SJCRH30 (cell line): ENCODE results near the gene FILIP1. TPM values are rescaled to one million over a fixed set of nuclear protein-coding genes. Genes with fewer than 3 reads are reported as not detected.

Source experiments
- DNase-seq, 2 experiments: peaks; one replicate each; pipeline ENCODE4 v3.0.0-alpha.2; 2015 to 2020
- H3K27ac ChIP-seq: fragments of 250-450 bp; sonication (Bioruptor Pico); 2 replicates; pipeline ENCODE4 v1.5.1; 2020; ENCODE audit warnings: mild to moderate bottlenecking, moderate library complexity
- H3K27me3 ChIP-seq: fragments of 250-450 bp; sonication (Bioruptor Pico); 2 replicates; pipeline ENCODE4 v1.5.1; 2020; ENCODE audit warnings: mild to moderate bottlenecking, moderate library complexity
- H3K36me3 ChIP-seq: fragments of 250-450 bp; sonication (Bioruptor Pico); 2 replicates; pipeline ENCODE4 v1.5.1; 2020; ENCODE audit warnings: mild to moderate bottlenecking, moderate library complexity
- H3K4me1 ChIP-seq: fragments of 250-450 bp; sonication (Bioruptor Pico); 2 replicates; pipeline ENCODE4 v1.5.1; 2020; ENCODE audit warnings: mild to moderate bottlenecking, moderate library complexity
- H3K4me3 ChIP-seq: fragments of 250-450 bp; sonication (Bioruptor Pico); 2 replicates; pipeline ENCODE4 v1.5.1; 2020; ENCODE audit warnings: mild to moderate bottlenecking, moderate library complexity
- H3K9me3 ChIP-seq: fragments of 250-450 bp; sonication (Bioruptor Pico); replicated peaks from 2 replicates; pipeline ENCODE4 v1.5.1; 2020; ENCODE audit warnings: mild to moderate bottlenecking, moderate library complexity
- total RNA-seq: library from RNA; depleted of rRNA; stranded (reverse); fragments of >200 nt; shearing (Covaris generic); gene quantifications from 2 replicates; pipeline ENCODE4 v1.2.3, GENCODE V29; 2014

FILIP1 gene
- total RNA-seq, 1 experiment from 2014 or later = 0.08 TPM

DNA sequence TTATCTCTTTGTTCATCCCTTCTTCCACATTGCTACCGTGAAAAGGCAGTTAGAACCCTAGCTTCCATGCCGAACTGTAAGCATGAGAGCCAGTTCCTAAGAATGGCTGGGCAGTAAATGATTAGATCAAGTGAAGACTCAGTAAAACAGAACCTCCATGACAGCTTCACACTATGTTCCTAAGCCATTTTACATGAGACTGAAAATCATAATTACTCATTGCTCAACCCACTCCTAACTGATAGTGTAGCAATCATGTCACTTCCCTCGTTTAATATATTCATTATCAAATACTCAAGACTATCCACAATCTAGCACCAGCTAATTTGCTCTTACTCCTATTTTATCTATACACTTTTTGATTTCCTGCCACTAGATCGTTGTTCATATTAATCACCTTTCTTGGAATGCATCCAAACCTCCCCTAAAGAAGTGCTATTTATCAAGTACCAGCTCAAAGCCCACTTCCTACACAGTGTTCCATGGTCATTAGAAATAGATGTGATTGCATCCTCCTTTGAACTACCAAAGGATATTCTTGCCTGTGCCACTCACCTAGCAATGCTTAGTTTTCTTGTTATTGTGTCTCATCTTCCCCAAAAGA is 215.0 kb downstream of the FILIP1 start:
- H3K27me3 ChIP-seq = no peaks in the 10 kb centered on the region
- H3K4me1 ChIP-seq = no peaks in the 10 kb centered on the region; the same call in 1 of the 2 replicates
- peaks cover 2% of the 10 kb centered on the region for H3K36me3 ChIP-seq
- 0 out of 2 replicates have a peak, but pooled peaks cover 3% of the 10 kb centered on the region for H3K9me3 ChIP-seq
- H3K4me3 ChIP-seq = no peak overlapping the region
- DNase-seq = no peak
- H3K27ac ChIP-seq = no peak overlapping the region

DNA sequence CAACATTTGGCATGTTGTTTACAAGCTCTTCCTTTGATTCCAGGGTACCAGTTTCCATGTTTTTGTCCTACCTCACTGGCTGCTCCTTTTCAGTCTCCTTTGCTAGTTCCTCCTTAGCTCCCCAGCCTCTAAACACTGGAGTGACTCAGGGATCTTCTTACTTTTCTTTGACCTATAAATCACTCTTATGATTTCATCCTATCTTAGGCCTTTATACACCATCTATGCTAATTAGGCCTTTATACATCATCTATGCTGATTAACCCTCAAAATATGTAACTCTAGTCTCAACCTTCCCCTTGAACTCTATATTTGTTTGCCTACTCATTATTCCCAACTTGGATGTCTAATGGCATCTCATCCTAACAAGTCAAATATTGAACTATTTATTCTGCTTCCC is 218.5 kb downstream of the FILIP1 start:
- Histone ChIP-seq H3K27ac (no peak overlapping the region), H3K36me3 (peaks cover 7% of the 10 kb centered on the region), H3K27me3 (no peaks in the 10 kb centered on the region), H3K4me3 (no peak overlapping the region), H3K9me3 (0 out of 2 replicates have a peak, but pooled peaks cover 8% of the 10 kb centered on the region), H3K4me1 (no peaks in the 10 kb centered on the region)
- DNase-seq = no peak

DNA sequence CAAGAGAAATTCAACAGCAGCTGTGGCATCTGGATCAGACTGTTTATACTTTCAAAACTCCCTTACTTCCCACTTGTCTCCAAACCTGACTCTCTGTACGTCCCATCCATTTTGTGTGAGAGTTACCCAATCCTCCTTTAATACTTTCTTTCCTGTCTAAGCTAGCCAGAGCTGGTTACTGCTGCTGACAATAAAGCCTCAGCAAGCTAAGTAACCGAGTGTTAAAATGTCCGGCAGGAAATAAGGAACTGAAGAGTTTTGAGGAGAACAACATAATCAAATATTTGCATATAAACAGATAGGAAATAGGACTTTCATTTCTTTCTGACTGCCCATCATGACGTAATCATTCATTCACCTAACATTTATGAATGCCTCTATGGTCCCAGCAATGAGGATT is 220.6 kb downstream of the FILIP1 start:
- H3K36me3 ChIP-seq = peaks cover 7% of the 10 kb centered on the region
- no peak overlapping the region for H3K4me3 ChIP-seq
- no peak for DNase-seq
- no peaks in the 10 kb centered on the region for H3K4me1 ChIP-seq
- H3K27ac ChIP-seq = no peak overlapping the region
- H3K9me3 ChIP-seq = 0 out of 2 replicates have a peak, but pooled peaks cover 5% of the 10 kb centered on the region
- H3K27me3 ChIP-seq = no peaks in the 10 kb centered on the region

DNA sequence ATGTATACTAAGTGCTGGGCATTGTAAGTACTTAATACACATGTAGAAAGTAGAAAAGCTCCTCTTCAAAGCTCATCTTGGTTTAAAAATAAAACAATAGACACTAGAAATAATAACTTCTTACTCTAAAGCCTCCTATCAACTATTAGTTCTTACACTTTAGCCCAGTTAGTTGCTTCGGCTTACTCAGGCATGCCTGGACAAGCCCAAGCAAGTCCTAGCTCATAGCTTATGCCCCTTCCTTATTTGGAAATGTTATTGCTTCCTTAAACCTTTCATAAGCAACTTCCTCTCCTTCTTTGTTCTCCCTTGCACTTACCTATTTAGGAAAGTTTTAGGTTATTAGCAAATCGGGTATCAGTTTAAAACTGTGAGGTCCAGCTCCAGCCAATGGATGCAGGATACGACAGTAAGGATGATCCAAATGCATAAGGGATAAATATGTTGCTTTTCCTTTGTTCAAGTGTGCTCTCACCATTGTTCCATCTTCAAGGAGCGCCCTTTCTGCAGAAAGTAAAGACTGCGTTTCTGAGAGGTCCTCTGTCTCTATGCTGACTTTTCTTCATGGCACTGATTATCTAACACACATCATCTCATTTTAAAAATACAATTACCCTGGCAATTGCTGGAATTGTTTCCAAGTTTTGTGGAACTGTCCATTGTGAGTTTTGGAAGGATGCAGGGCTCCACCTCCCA is 221.3 kb downstream of the FILIP1 start:
- H3K27me3 ChIP-seq = no peaks in the 10 kb centered on the region
- H3K9me3 ChIP-seq = 0 out of 2 replicates have a peak, but pooled peaks cover 5% of the 10 kb centered on the region
- no peaks in the 10 kb centered on the region for H3K4me1 ChIP-seq
- H3K4me3 ChIP-seq = no peak overlapping the region
- no peak overlapping the region for H3K27ac ChIP-seq
- peaks cover 7% of the 10 kb centered on the region for H3K36me3 ChIP-seq
- no peak for DNase-seq

DNA sequence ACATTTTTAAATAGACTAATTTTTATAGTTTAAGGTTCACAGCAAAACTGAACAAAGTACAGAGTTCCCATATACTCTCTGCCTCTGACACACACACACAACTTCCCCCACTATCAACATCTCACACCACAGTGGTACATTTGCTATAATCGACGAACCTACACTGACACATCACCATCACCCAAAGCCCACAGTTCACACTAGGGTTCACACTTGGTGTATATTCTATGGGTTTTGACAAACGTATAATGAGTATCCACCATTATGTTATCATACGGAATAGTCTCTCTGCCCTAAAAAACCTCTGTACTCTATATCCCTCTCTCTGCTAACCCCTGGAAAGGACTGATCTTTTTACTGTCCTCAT is 224.6 kb downstream of the FILIP1 start:
- H3K4me1 ChIP-seq = no peaks in the 10 kb centered on the region
- H3K36me3 ChIP-seq = peaks cover 7% of the 10 kb centered on the region
- no peak overlapping the region for H3K4me3 ChIP-seq
- DNase-seq = no peak
- 0 out of 2 replicates have a peak, but pooled peaks cover 5% of the 10 kb centered on the region for H3K9me3 ChIP-seq
- H3K27ac ChIP-seq = no peak overlapping the region
- H3K27me3 ChIP-seq = no peaks in the 10 kb centered on the region

DNA sequence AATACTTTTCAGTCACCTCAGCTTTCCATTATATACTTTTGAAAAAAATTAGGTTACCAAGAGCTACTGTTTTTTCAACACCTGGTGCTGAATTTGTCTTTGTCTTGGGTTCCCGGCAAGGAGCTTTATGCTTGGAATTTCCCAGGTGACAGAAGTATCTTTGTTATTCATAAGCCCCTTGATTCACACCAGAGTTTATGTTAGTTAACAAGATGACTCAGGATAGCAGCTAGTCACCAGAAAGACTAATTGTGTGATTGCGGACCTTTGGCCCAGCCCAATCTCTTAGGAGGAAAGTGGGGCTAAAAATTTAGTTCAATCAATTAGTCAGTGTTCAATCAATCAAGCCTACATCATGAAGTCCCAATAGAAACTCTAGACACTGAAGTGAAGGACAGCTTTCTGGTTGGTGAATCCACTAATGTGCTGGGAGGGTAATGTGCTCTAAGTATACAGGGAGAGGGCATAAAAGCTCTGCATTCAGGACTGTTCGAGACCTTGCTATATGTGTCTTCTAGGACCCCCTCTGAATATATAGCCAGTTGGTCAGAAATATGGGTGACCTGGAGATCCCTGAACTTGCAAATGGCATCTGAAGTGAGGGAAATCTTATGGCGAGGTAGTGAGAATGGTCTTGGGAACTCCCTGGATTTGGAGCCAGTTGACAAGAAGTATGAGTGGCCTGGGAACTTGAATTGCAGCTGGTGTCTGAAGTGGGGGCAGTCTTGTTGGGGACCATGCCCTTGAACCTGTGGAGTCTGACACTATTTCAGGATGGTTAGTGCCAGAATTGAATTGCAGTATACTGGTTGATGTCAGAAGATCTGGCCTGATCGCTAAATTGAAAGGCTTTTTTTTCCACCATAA is 225.2 kb downstream of the FILIP1 start:
- no peaks in the 10 kb centered on the region for H3K27me3 ChIP-seq
- H3K4me3 ChIP-seq = no peak overlapping the region
- 0 out of 2 replicates have a peak, but pooled peaks cover 5% of the 10 kb centered on the region for H3K9me3 ChIP-seq
- no peaks in the 10 kb centered on the region for H3K4me1 ChIP-seq
- H3K27ac ChIP-seq = no peak overlapping the region
- H3K36me3 ChIP-seq = peaks cover 7% of the 10 kb centered on the region; the same call in 1 of the 2 replicates
- no peak for DNase-seq

DNA sequence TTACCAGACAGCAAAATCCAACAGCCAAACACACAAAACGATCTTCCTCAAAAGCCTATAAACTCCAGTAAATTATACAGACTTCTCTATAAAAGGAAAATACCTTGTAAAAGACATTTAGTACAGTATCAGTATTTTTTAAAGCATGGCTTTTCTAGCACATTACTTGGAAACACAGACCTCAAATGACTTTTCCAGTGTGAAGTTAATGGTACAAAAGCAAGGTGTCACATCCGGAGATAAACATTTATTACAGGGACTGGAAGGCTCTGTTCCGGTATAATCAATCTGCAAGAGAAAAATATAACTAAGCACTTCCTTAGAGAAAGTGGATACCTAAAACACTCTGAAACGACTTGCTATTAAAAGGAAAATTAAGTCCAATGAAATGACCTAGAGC is 226.1 kb downstream of the FILIP1 start:
- Histone ChIP-seq H3K27me3 (no peaks in the 10 kb centered on the region), H3K27ac (no peak overlapping the region), H3K36me3 (peaks cover 3% of the 10 kb centered on the region), H3K9me3 (no peaks in the 10 kb centered on the region), H3K4me1 (no peaks in the 10 kb centered on the region), H3K4me3 (no peak overlapping the region)
- DNase-seq = no peak

DNA sequence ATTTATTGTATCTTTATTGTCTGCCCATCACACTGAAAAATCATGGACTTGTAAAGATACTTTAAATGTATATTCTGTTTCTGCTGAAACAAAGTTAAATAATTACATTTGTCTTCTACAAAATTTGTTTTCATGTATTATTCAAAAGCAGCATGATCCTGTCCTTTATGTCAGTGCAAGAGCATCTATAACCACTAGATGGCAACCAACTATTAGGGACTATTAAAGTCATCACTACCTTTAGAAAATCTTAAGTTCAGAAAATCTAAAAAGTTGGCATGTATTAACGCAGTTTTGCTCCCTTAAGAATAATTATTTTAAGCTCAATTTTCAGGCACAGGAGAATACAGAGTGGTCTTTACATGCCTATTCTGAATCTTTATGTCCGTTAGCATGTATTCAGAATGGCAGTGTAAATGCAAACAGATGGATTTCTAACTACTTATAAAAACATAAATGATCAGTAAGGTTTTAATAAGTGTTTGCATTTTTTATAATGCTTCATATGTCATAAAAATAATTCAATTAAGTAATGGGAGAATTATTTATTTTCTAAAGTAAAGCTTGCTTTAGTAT is 226.8 kb downstream of the FILIP1 start:
- peak in 1 of 2 experiments; percentile 56 for DNase-seq
- peaks cover 3% of the 10 kb centered on the region; the same call in 1 of the 2 replicates for H3K36me3 ChIP-seq
- H3K4me1 ChIP-seq = no peaks in the 10 kb centered on the region
- H3K4me3 ChIP-seq = no peak overlapping the region
- no peaks in the 10 kb centered on the region for H3K27me3 ChIP-seq
- H3K9me3 ChIP-seq = no peaks in the 10 kb centered on the region
- no peak overlapping the region for H3K27ac ChIP-seq

DNA sequence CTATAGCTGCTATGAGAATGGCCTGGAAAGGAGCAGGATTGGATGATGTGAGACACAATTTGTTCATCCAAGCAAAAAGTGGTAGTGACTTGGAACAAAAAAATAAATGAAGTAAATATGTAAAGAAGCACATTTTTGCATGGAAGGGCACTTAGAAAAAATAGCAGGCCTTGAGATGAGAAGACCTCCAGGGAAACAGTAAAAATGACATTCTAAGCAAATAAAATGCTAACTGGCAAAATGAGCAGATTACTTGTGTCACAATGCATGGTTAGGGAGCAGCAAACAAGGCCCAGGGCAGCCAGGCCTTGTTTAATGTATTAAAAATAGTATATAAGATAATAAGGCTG is 230.2 kb downstream of the FILIP1 start:
- Histone ChIP-seq H3K27me3 (no peaks in the 10 kb centered on the region), H3K27ac (no peak overlapping the region), H3K9me3 (no peaks in the 10 kb centered on the region), H3K36me3 (peaks cover 28% of the 10 kb centered on the region), H3K4me3 (no peak overlapping the region), H3K4me1 (no peaks in the 10 kb centered on the region)
- no peak for DNase-seq

DNA sequence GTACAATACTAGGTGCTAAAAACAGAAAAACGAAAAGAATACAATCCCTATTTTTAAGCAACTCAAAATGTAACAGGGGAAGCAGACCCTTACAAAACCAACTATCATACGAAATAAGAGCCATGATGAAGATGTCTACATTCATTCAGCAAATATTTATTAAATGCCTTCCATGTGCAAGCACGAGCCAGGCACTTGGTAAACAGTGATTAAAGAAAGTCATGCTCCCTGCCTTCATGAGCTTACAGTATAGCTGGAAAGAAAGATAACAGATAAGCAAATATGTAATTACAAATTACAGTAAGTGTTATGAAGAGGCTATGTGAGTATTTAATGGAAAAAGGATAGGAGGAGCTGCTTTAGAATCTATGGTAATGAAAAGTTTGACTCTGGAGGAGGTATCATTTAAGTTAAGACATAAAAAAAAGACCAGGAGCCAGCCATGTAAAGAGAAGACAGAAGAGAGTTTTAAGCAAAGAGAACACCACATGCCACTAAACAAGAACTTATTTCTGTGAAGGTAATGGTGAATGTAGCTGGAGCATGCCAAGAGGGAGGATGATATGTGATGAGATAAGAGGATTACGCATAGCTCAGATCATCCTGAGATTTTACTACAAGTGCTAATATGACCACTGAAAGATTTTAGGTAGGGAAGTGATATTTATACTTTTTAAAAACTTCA is 230.7 kb downstream of the FILIP1 start:
- Histone ChIP-seq H3K9me3 (no peaks in the 10 kb centered on the region), H3K4me1 (no peaks in the 10 kb centered on the region), H3K4me3 (no peak overlapping the region), H3K27me3 (no peaks in the 10 kb centered on the region), H3K27ac (no peak overlapping the region), H3K36me3 (peaks cover 33% of the 10 kb centered on the region)
- no peak for DNase-seq

DNA sequence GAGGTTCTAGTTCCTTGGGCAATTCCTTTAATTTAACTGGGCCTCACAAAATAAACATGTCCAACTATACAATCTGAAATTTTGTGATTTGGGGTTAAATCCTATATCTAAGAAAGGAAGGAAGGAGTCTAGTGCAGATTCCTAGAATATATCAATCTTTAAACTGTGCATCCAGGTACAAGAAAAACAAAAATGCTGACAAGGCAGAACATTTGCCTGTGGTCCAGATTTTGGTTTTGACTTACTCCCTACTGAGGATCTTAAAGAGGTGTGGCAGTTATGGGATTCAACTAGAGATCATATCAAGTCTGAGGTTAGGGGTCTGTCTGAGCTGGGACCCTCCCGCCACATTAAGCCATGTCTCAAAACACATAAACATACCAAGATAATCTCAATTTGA is 232.3 kb downstream of the FILIP1 start:
- H3K9me3 ChIP-seq = no peaks in the 10 kb centered on the region
- no peaks in the 10 kb centered on the region for H3K27me3 ChIP-seq
- no peak overlapping the region for H3K27ac ChIP-seq
- H3K4me1 ChIP-seq = no peaks in the 10 kb centered on the region
- H3K4me3 ChIP-seq = no peak overlapping the region
- DNase-seq = no peak
- H3K36me3 ChIP-seq = peaks cover 33% of the 10 kb centered on the region

DNA sequence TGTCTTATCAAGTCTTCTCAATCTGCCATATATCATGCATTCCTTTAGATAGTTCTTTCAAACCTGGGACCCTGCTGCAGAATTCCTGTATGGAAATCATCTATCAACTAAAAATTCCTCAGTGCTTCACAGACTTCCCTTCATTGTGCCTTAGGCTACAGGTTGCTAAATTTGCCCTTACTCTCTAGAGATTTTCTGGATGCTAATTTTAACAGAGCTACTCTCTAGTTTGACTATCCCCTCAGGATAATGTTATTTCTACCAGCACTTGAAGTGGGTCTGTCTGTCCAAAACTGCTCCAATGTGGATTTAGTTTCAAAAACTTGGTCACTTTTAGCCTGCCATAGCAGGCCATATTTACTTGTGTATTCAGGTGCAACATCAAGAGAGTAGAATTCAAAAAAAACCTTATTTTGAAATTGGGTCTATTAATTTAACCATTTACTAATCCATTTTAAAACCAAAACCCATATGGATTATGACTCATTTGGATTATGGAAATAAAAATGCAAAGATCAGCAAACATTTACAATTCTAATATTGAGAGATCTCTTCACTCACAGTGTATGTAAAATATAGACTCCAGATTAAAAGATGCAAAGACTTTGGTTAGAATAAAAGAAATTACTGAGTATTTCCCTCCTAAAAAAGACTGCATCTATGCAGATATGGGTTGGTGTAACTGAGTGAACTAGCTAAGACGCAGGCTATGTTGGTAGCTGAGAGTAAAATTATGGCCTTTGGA is 236.1 kb downstream of the FILIP1 start:
- Histone ChIP-seq H3K27ac (no peak overlapping the region), H3K9me3 (no peaks in the 10 kb centered on the region), H3K27me3 (no peaks in the 10 kb centered on the region), H3K4me1 (no peaks in the 10 kb centered on the region), H3K4me3 (no peak overlapping the region), H3K36me3 (peaks cover 39% of the 10 kb centered on the region)
- DNase-seq = no peak

DNA sequence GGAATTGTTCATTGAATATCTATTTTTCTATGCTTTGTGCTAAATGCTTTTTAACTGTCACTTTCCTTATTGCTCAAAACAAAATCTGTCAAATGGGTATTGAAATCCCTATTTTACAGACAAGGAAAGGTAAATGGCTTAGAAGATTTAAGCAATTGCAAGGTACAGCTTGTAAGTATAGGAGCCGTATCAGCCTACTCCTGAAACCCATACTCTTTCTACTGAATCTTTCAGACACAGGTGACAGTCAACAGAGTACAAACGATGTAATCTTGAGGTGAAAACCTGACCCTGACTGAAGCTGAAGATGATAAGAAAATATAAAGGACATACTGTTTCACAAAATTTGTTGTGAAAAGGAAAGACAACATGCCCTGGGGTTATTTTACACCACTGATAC is 243.0 kb downstream of the FILIP1 start:
- H3K27me3 ChIP-seq = no peaks in the 10 kb centered on the region
- no peaks in the 10 kb centered on the region for H3K4me1 ChIP-seq
- H3K9me3 ChIP-seq = no peaks in the 10 kb centered on the region
- no peak for DNase-seq
- no peak overlapping the region for H3K27ac ChIP-seq
- no peak overlapping the region for H3K4me3 ChIP-seq
- H3K36me3 ChIP-seq = peaks cover 9% of the 10 kb centered on the region; the same call in 1 of the 2 replicates

DNA sequence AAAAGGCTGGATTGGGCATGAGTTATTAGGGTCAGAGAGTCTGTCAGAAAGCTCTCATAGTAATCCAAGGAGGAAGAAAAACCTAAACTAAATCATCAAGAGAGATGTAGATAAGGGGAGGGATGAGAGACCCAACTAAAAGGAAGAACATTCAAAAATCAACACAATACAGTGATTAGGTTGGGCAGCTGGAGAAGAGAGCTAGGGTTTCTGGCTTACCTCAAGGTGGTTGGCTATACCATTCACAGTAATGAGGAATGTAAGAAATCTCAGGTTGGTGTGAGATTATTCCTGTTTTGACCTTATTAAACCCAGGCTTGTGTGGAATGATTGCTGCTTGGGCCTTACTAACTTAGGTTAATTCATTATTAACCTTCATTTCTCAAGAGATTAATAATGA is 243.8 kb downstream of the FILIP1 start:
- Histone ChIP-seq H3K27ac (no peak overlapping the region), H3K9me3 (no peaks in the 10 kb centered on the region), H3K27me3 (no peaks in the 10 kb centered on the region), H3K4me3 (no peak overlapping the region), H3K4me1 (no peaks in the 10 kb centered on the region), H3K36me3 (peaks cover 6% of the 10 kb centered on the region; the same call in 1 of the 2 replicates)
- no peak for DNase-seq
